Loucy (cell line): Measurements from ENCODE around the gene TLK1.

ENCODE experiments used
- CTCF ChIP-seq: fragments of 200-600 bp; sonication (generic); conservative IDR thresholded peaks from 2 replicates; pipeline ENCODE4 v1.5.1; 2014; ENCODE audit warnings: mild to moderate bottlenecking, antibody characterized with exemption, low read length
- EZH2phosphoT487 ChIP-seq: fragments of 200-600 bp; IDR thresholded peaks from 2 replicates; pipeline ENCODE4 v1.6.1; 2018; ENCODE audit warnings: antibody characterized with exemption, mild to moderate bottlenecking, moderate library complexity, borderline replicate concordance

GRCh38 chr2:170975943-170976270 is 184.8 kb downstream of the TLK1 start:
- no peak for TF ChIP-seq CTCF
- TF ChIP-seq EZH2phosphoT487: no peak
